Neutrophil (primary cell): ENCODE data around the gene PRR30.
"Not testable (repeated sequence)": the region's sequence is repeated elsewhere in the genome, so short reads cannot be mapped to it uniquely, and the experiment has no call there.

Experiments used
- H3K27ac ChIP-seq: fragments of 200-600 bp; sonication (generic); 2 replicates; pipeline ENCODE4 v1.5.1; 2016; ENCODE audit warnings: mild to moderate bottlenecking, moderate library complexity
- H3K27me3 ChIP-seq: fragments of 200-600 bp; sonication (generic); 2 replicates; pipeline ENCODE4 v1.6.0; 2016; ENCODE audit warnings: mild to moderate bottlenecking
- H3K36me3 ChIP-seq: fragments of 200-600 bp; sonication (generic); 2 replicates; pipeline ENCODE4 v1.5.1; 2017
- H3K4me1 ChIP-seq, 2 experiments: fragments of 200-600 bp in 1 of 2; sonication (generic) in 1 of 2; 1 replicate in 1 of 2; 2 replicates in 1 of 2; pipeline versions ENCODE4 v1.5.1 to v1.6.1; 2013 to 2016; ENCODE audit warnings: low read depth in 1 of 2, low read length in 1 of 2, mild to moderate bottlenecking in 1 of 2, moderate library complexity in 1 of 2; ENCODE audit not compliant: control insufficient read depth in 1 of 2, insufficient read depth in 1 of 2
- H3K4me3 ChIP-seq, 2 experiments: fragments of 200-600 bp in 1 of 2; sonication (generic) in 1 of 2; 1 replicate in 1 of 2; 2 replicates in 1 of 2; pipeline ENCODE4 v1.5.1; 2013 to 2016; ENCODE audit warnings: low read depth in 1 of 2, low read length in 1 of 2, mild to moderate bottlenecking in 1 of 2, moderate library complexity in 1 of 2
- H3K9me3 ChIP-seq: fragments of 200-600 bp; sonication (generic); 2 replicates; pipeline ENCODE4 v1.5.1; 2016
- TF ChIP-seq, protein P1 (sequence below): fragments of 200-600 bp; sonication (generic); IDR thresholded peaks from 2 replicates; pipeline ENCODE4 v1.5.1; 2016; ENCODE audit warnings: antibody characterized with exemption

The PRR30 gene

GRCh38 chr2:27123302-27124150 lies 15.7 kb downstream of the PRR30 start, which contains the start of gene ABHD1:
TSS of gene ABHD1 (plus strand) at chr2:27123815. CDS start at chr2:27123949, 134 bp downstream.
- Histone ChIP-seq H3K9me3 (no peaks in the 10 kb centered on the region), H3K36me3 (peaks cover 5% of the 10 kb centered on the region), H3K4me3 (peak within 1 kb of the TSS; percentile 70 to 85), H3K27ac (peak within 1 kb of the TSS; percentile 87), H3K4me1 (peaks cover 28 to 31% of the 10 kb centered on the region in 2 experiments), H3K27me3 (peaks cover 26% of the 10 kb centered on the region)
- TF ChIP-seq, protein P1, sequence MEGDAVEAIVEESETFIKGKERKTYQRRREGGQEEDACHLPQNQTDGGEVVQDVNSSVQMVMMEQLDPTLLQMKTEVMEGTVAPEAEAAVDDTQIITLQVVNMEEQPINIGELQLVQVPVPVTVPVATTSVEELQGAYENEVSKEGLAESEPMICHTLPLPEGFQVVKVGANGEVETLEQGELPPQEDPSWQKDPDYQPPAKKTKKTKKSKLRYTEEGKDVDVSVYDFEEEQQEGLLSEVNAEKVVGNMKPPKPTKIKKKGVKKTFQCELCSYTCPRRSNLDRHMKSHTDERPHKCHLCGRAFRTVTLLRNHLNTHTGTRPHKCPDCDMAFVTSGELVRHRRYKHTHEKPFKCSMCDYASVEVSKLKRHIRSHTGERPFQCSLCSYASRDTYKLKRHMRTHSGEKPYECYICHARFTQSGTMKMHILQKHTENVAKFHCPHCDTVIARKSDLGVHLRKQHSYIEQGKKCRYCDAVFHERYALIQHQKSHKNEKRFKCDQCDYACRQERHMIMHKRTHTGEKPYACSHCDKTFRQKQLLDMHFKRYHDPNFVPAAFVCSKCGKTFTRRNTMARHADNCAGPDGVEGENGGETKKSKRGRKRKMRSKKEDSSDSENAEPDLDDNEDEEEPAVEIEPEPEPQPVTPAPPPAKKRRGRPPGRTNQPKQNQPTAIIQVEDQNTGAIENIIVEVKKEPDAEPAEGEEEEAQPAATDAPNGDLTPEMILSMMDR, result no peak

GRCh38 chr2:27122791-27123190 lies 16.4 kb downstream of the PRR30 start:
- peak overlapping the region; percentile 70 to 85 for H3K4me3 ChIP-seq
- TF ChIP-seq, protein P1, result no peak
- H3K27ac ChIP-seq, result peak overlapping the region; percentile 87
- H3K36me3 ChIP-seq, result no peaks in the 10 kb centered on the region
- peaks cover 30 to 34% of the 10 kb centered on the region in 2 experiments for H3K4me1 ChIP-seq
- no peaks in the 10 kb centered on the region for H3K9me3 ChIP-seq
- H3K27me3 ChIP-seq, result peaks cover 33% of the 10 kb centered on the region

DNA sequence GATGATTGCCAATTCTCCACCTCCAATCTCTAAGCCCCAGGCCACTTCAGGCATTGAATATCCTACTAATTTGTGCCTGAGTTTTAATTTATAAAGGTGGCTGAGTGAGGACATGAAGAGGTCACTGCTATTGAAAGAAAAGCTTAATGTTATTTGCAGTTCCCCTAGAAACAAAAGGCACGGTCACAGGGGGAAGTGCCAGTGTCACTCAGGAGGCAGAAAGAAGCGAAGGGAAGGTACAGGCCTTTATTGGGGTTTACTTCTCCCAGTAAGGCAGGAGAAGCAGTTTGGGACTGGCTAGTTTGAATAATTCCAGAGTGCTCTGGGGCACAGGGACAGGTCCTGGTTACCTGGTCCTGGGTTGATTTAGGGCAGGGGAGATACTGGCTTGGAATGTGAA lies 17.3 kb downstream of the PRR30 start:
- Histone ChIP-seq H3K27me3 (peaks cover 42% of the 10 kb centered on the region), H3K4me3 (no peak overlapping the region), H3K27ac (peak overlapping the region; percentile 87), H3K9me3 (no peaks in the 10 kb centered on the region), H3K36me3 (no peaks in the 10 kb centered on the region), H3K4me1 (peaks cover 30 to 34% of the 10 kb centered on the region in 2 experiments)
- TF ChIP-seq, protein P1, result no peak

DNA sequence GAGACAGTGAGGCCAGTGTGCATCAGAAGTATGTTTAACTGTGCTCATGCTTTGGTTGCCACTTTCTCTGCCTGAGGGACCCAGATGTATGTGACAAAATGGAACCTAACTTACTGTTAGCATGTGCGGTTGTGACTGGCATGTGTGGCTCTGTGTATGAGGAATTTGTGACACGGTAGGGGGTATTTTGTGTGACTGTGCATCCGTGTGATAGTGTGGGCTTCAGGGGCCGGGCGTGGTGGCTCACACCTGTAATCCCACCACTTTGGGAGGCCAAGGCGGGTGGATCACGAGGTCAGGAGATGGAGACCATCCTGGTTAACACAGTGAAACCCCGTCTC lies 19.9 kb downstream of the PRR30 start:
- Histone ChIP-seq H3K4me1 (peaks cover 30 to 34% of the 10 kb centered on the region in 2 experiments), H3K27me3 (peaks cover 46% of the 10 kb centered on the region)
- H3K9me3 ChIP-seq, H3K27ac ChIP-seq, H3K36me3 ChIP-seq, H3K4me3 ChIP-seq: not testable (repeated sequence)

DNA sequence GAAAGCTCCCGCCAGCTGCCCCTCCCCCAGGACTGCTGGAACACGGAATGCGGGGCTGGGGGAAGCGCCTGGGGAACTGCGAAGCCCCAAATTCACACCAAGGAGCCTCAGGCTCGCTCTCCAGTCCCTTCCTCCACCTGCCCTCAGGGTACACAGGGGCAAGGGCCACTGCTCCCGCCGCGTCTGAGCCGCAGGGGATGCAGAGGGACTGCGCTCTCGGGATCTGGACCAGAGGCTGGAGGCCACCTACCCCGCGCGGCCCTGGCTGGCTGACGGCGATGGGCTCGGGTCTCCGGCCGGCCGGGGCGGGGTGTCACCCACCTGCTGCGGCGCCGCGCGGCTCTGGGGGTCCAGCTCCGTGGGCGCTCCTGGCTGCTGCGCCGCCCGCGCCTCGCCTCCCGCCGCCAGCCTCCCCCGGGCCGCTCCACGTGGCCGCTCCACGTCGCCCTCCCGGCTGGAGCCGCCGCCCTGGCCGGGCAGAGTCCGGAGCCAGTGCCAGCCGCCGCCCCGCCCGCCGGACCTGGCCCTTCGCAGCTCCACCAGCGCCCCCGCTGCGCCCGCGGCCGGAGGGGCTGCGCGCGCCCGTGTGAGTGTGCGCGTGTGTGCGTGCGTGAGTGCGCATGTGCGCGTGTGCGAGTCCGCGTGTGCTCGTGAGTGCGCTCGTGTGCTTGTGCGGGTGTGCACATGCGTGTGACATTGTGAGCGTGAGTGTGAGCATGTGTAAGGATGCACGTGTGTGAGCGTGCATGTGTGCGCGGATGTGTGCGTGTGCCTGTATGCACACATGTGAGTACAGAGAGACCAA lies 20.5 kb downstream of the PRR30 start, which contains the start of gene CGREF1:
CGREF1 (minus strand) TSS at position 604 of the 805 bp plus-strand sequence. CDS start 14,762 bp downstream, outside the sequence.
- H3K4me1 ChIP-seq, result peaks cover 26 to 30% of the 10 kb centered on the region in 2 experiments
- H3K9me3 ChIP-seq, result no peaks in the 10 kb centered on the region
- peaks cover 46% of the 10 kb centered on the region for H3K27me3 ChIP-seq
- TF ChIP-seq, protein P1, result no peak
- H3K36me3 ChIP-seq, result no peaks in the 10 kb centered on the region
- no peak within 1 kb of the TSS for H3K27ac ChIP-seq
- H3K4me3 ChIP-seq, result no peak within 1 kb of the TSS
